Measurements from ENCODE around the gene BMI1. TPM values are rescaled to one million over a fixed set of nuclear protein-coding genes. Genes with fewer than 3 reads are reported as not detected.
"Not testable (repeated sequence)": the region's sequence is repeated elsewhere in the genome, so short reads cannot be mapped to it uniquely, and the experiment has no call there.

BMI1 gene
- total RNA-seq, 3 donors from 2014 or later (not counting 1 experiment from before 2014, with no cell fraction given), result 60.5 to 69.8 (median 66.4) TPM

DNA sequence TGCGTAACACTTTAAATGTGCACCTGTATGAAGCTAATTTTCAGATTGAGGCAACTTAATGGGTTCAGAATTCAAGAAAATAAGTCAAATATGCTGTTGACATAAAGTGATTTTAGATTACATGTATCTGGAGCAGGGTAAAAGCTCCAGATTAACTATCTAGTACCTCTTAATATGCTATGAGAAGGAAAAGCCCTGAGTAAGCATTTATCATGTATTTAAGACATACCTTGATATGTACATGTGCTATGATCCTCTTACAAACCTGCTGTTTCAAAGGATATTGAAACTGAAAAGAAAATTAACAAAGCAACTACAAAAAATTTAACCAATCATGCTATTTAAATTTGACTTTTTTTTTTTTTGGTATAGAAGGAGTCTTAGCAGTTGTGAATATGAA lies 28.9 kb downstream of the BMI1 start:
- Histone ChIP-seq H3K4me3 (ENCODE audit: low read length) (no peak overlapping the region), H3K27ac (ENCODE audit: low read length) (no peak overlapping the region), H3K9me3 (ENCODE audit: control insufficient read depth, insufficient read depth, low read length) (peaks cover 8% of the 10 kb centered on the region), H3K36me3 (ENCODE audit: control insufficient read depth, insufficient read depth, low read length) (no peaks in the 10 kb centered on the region), H3K4me1 (ENCODE audit: control insufficient read depth, insufficient read depth, low read length) (peaks cover 12% of the 10 kb centered on the region), H3K27me3 (ENCODE audit: control insufficient read depth, insufficient read depth, low read length) (peaks cover 25% of the 10 kb centered on the region)
- Mint-ChIP-seq H3K36me3 (no peaks in the 10 kb centered on the region), H3K4me3 (no peak overlapping the region), H3K27me3 (ENCODE audit: low read depth in 2 of 2) (peaks cover 25 to 36% of the 10 kb centered on the region in 2 donors), H3K27ac (no peak overlapping the region), H3K4me1 (peaks cover 0 to 8% of the 10 kb centered on the region in 2 donors), H3K9me3 (peaks cover 0 to 2% of the 10 kb centered on the region in 2 donors)
- WGBS (ENCODE audit: insufficient coverage), result 100% methylated on average over 1 of the region's 1 CpG
- intact Hi-C loops (cut with micrococcal nuclease), result loop anchor here (10.0 kb wide), 2 partner anchors 125 to 565 kb away; no protein-coding TSS in a partner anchor
- TF ChIP-seq, protein P1, sequence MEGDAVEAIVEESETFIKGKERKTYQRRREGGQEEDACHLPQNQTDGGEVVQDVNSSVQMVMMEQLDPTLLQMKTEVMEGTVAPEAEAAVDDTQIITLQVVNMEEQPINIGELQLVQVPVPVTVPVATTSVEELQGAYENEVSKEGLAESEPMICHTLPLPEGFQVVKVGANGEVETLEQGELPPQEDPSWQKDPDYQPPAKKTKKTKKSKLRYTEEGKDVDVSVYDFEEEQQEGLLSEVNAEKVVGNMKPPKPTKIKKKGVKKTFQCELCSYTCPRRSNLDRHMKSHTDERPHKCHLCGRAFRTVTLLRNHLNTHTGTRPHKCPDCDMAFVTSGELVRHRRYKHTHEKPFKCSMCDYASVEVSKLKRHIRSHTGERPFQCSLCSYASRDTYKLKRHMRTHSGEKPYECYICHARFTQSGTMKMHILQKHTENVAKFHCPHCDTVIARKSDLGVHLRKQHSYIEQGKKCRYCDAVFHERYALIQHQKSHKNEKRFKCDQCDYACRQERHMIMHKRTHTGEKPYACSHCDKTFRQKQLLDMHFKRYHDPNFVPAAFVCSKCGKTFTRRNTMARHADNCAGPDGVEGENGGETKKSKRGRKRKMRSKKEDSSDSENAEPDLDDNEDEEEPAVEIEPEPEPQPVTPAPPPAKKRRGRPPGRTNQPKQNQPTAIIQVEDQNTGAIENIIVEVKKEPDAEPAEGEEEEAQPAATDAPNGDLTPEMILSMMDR (IDR thresholded peaks at IDR 0.05), result no peak
- ATAC-seq (no peak), DNase-seq (no peak)

DNA sequence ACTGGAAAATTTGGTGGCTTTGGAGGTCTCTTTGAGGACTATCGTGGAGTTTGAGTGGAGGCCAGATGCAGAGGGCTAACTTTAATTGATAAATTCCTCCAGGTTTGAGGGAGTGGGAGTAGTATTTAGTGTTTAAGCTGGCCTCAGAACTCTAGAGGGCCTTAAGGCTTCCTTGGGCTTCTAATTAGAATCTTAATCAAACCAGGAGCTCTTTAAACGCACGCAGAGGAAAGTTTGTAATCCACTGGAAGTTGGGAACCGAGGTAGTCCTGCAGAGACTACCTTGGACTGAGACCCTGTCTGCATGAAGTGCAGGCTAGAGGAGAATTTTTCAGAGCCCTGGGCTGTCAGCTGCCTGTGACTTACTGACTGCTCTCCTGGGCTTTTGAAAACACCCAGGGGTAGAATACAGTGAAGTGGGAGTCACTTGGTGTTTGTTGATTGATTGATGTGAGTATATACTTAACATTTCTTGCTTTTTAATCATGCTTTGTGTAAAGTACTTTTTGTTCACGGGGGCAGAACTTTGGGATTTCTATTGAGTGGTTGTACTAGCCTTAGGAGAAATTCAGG lies 30.3 kb downstream of the BMI1 start:
- Mint-ChIP-seq H3K9me3 (peaks cover 0 to 2% of the 10 kb centered on the region in 2 donors), H3K4me1 (no peaks in the 10 kb centered on the region), H3K36me3 (no peaks in the 10 kb centered on the region), H3K27ac (no peak overlapping the region), H3K27me3 (ENCODE audit: low read depth in 2 of 2) (peaks cover 17 to 31% of the 10 kb centered on the region in 2 donors), H3K4me3 (no peak overlapping the region)
- intact Hi-C loops (cut with micrococcal nuclease), result no loop called here
- Histone ChIP-seq H3K27me3 (ENCODE audit: control insufficient read depth, insufficient read depth, low read length) (peaks cover 12% of the 10 kb centered on the region), H3K27ac (ENCODE audit: low read length) (no peak overlapping the region), H3K9me3 (ENCODE audit: control insufficient read depth, insufficient read depth, low read length) (no peaks in the 10 kb centered on the region), H3K4me3 (ENCODE audit: low read length) (no peak overlapping the region), H3K36me3 (ENCODE audit: control insufficient read depth, insufficient read depth, low read length) (no peaks in the 10 kb centered on the region), H3K4me1 (ENCODE audit: control insufficient read depth, insufficient read depth, low read length) (no peaks in the 10 kb centered on the region)
- ATAC-seq (no peak), DNase-seq (no peak)
- 97% methylated on average over 5 of the region's 5 CpGs for WGBS (ENCODE audit: insufficient coverage)
- TF ChIP-seq, protein P1 (IDR thresholded peaks at IDR 0.05), result no peak

DNA sequence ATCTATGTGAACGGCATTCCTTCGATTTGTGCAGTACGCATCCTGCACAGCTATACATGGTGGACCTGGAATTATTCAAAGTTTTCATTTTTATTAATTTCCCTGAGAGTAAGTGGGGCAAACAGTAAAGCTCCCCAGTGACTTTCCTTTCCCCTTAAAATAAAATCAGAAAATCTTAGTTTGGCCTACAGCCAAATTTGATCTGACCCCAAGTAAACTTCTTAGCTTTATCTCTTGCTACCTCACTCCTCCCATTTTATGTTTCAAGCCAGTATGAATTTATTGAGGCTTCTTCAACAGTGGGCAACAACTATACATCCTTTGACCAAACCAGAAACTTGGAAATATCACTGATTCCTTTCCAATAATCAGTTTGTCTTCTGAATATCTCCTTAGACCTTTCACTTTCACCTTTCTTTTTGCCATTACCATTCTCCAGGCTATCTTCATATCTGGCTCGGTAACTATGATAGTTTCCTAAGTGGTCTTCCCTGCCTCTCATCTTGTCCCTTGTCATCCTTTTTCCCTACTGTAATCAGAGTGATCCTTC lies 35.5 kb downstream of the BMI1 start:
- Histone ChIP-seq H3K27me3 (ENCODE audit: control insufficient read depth, insufficient read depth, low read length) (no peaks in the 10 kb centered on the region), H3K36me3 (ENCODE audit: control insufficient read depth, insufficient read depth, low read length) (no peaks in the 10 kb centered on the region), H3K27ac (ENCODE audit: low read length) (no peak overlapping the region), H3K4me1 (ENCODE audit: control insufficient read depth, insufficient read depth, low read length) (no peaks in the 10 kb centered on the region), H3K9me3 (ENCODE audit: control insufficient read depth, insufficient read depth, low read length) (no peaks in the 10 kb centered on the region), H3K4me3 (ENCODE audit: low read length) (no peak overlapping the region)
- Mint-ChIP-seq H3K27me3 (ENCODE audit: low read depth in 2 of 2) (peaks cover 16 to 25% of the 10 kb centered on the region in 2 donors), H3K27ac (no peak overlapping the region), H3K36me3 (no peaks in the 10 kb centered on the region), H3K9me3 (no peaks in the 10 kb centered on the region), H3K4me1 (peaks cover 0 to 3% of the 10 kb centered on the region in 2 donors), H3K4me3 (no peak overlapping the region)
- intact Hi-C loops (cut with micrococcal nuclease), result no loop called here
- no peak for ATAC-seq
- 97% methylated on average over 4 of the region's 4 CpGs for WGBS (ENCODE audit: insufficient coverage)
- DNase-seq, result no peak
- TF ChIP-seq, protein P1 (IDR thresholded peaks at IDR 0.05), result no peak

DNA sequence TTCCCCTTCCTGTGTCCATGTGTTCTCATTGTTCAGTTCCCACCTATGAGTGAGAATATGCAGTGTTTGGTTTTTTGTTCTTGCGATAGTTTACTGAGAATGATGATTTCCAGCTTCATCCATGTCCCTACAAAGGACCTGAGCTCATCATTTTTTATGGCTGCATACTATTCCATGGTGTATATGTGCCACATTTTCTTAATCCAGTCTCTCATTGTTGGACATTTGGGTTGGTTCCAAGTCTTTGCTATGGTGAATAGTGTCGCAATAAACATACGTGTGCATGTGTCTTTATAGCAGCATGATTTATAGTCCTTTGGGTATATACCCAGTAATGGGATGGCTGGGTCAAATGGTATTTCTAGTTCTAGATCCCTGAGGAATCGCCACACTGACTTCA lies 36.9 kb downstream of the BMI1 start:
- H3K4me3 Mint-ChIP-seq; H3K4me1 ChIP-seq (ENCODE audit: control insufficient read depth, insufficient read depth, low read length); intact Hi-C loops (cut with micrococcal nuclease); H3K4me1 Mint-ChIP-seq; H3K36me3 Mint-ChIP-seq; H3K27ac Mint-ChIP-seq; H3K4me3 ChIP-seq (ENCODE audit: low read length); H3K9me3 ChIP-seq (ENCODE audit: control insufficient read depth, insufficient read depth, low read length); H3K9me3 Mint-ChIP-seq; ATAC-seq; H3K27ac ChIP-seq (ENCODE audit: low read length); DNase-seq; H3K36me3 ChIP-seq (ENCODE audit: control insufficient read depth, insufficient read depth, low read length); H3K27me3 ChIP-seq (ENCODE audit: control insufficient read depth, insufficient read depth, low read length): not testable (repeated sequence)
- H3K27me3 Mint-ChIP-seq (ENCODE audit: low read depth in 2 of 2), result peaks cover 16 to 25% of the 10 kb centered on the region in 2 donors
- no CpG with 5 or more reads among the region's 4 CpGs for WGBS (ENCODE audit: insufficient coverage)
